Ammon's horn (tissue), 1 donor: ENCODE results near the gene GPM6B.
A peak's percentile ranks its signal among the peaks of the same experiment; 100 is the strongest.
"Not testable (repeated sequence)": the region's sequence is repeated elsewhere in the genome, so short reads cannot be mapped to it uniquely, and the experiment has no call there.

Source experiments
- DNase-seq: peaks from one replicate; pipeline ENCODE4 v3.0.0-alpha.2; 2016; ENCODE audit warnings: low spot score

Gene GPM6B

GRCh38 chrX:13764281-13764680 lies 52.6 kb downstream of the GPM6B start:
- DNase-seq: peak; percentile 37

GRCh38 chrX:13763489-13763888 lies 53.4 kb downstream of the GPM6B start:
- peak; percentile 64 for DNase-seq

- no peak for DNase-seq
Observed at GRCh38 chrX:13761606-13762414, 55.1 kb downstream of the GPM6B start.

- no peak for DNase-seq
Observed at GRCh38 chrX:13760426-13760825, 56.5 kb downstream of the GPM6B start.

GRCh38 chrX:13759152-13759718 lies 57.7 kb downstream of the GPM6B start:
- no peak for DNase-seq

- DNase-seq: no peak
Observed at GRCh38 chrX:13756381-13756780, 60.5 kb downstream of the GPM6B start.

- DNase-seq: no peak
Observed at GRCh38 chrX:13755254-13755653, 61.6 kb downstream of the GPM6B start.

- DNase-seq: no peak
Observed at GRCh38 chrX:13754765-13755164, 62.1 kb downstream of the GPM6B start.

GRCh38 chrX:13752646-13753045 lies 64.2 kb downstream of the GPM6B start:
- DNase-seq: no peak

GRCh38 chrX:13752141-13752540 lies 64.8 kb downstream of the GPM6B start:
- DNase-seq: no peak

- no peak for DNase-seq
Observed at GRCh38 chrX:13750812-13751211, 66.1 kb downstream of the GPM6B start.

GRCh38 chrX:13750204-13750603 lies 66.7 kb downstream of the GPM6B start:
- no peak for DNase-seq

GRCh38 chrX:13748486-13748885 lies 68.4 kb downstream of the GPM6B start:
- DNase-seq: no peak

GRCh38 chrX:13747836-13748235 lies 69.1 kb downstream of the GPM6B start:
- DNase-seq: peak; percentile 58

- no peak for DNase-seq
Observed at GRCh38 chrX:13742397-13743176, 74.3 kb downstream of the GPM6B start.

- no peak for DNase-seq
Observed at GRCh38 chrX:13741695-13742094, 75.2 kb downstream of the GPM6B start.

- peak; percentile 95 for DNase-seq
Observed at GRCh38 chrX:13734278-13735172, 82.4 kb downstream of the GPM6B start, which contains the start of the genes OFD1 and TRAPPC2. Gene OFD1, plus strand, starts transcription at chrX:13734748. Its CDS starts 324 bp downstream, at chrX:13735072. Gene TRAPPC2, minus strand, starts transcription at chrX:13734620. Its CDS starts 14,657 bp downstream, at chrX:13719963.

GRCh38 chrX:13733506-13733905 lies 83.4 kb downstream of the GPM6B start:
- no peak for DNase-seq

GRCh38 chrX:13732246-13733067 lies 84.4 kb downstream of the GPM6B start:
- no peak for DNase-seq

GRCh38 chrX:13730523-13730922 lies 86.4 kb downstream of the GPM6B start:
- not testable (repeated sequence) for DNase-seq

- DNase-seq: not testable (repeated sequence)
Observed at GRCh38 chrX:13726583-13726982, 90.3 kb downstream of the GPM6B start.
